Sigmoid colon (tissue), 4 donors: ENCODE data around the gene DNAJC27.

Experiments
- CTCF ChIP-seq, 4 experiments: fragments of 450-650 bp in 3 of 4; fragments of 200-600 bp in 1 of 4; IDR thresholded peaks; one replicate each; pipeline ENCODE4 v1.5.1; 2016 to 2019; ENCODE audit warnings: antibody characterized with exemption in 4 of 4, mild to moderate bottlenecking in 3 of 4, moderate library complexity in 2 of 4
- EP300 ChIP-seq, 4 donors: sonication (generic); formaldehyde crosslinking; IDR thresholded peaks; one replicate each; pipeline ENCODE4 v1.6.1; 2017; ENCODE audit warnings: antibody characterized with exemption in 4 of 4
- POLR2A ChIP-seq, 2 donors: fragments of 450-650 bp; IDR thresholded peaks; one replicate each; pipeline ENCODE4 v1.6.1; 2016; ENCODE audit warnings: antibody characterized with exemption in 2 of 2, mild to moderate bottlenecking in 2 of 2, moderate library complexity in 2 of 2
- POLR2AphosphoS5 ChIP-seq, 4 donors: sonication (generic); formaldehyde crosslinking; IDR thresholded peaks; one replicate each; pipeline ENCODE4 v1.6.1; 2017; ENCODE audit warnings: antibody characterized with exemption in 4 of 4

GRCh38 chr2:24899361-24899910, 72.3 kb downstream of the DNAJC27 start:
- TF ChIP-seq CTCF (IDR thresholded peaks at IDR 0.05) (no peak), POLR2A (IDR thresholded peaks at IDR 0.05) (no peak), EP300 (IDR thresholded peaks at IDR 0.05) (no peak), POLR2AphosphoS5 (IDR thresholded peaks at IDR 0.05) (no peak)
